Activated naive CD4-positive, alpha-beta T cell treated with anti-CD3 and anti-CD28 coated beads, Interleukin-2, amount 50 U/mL, for 24 hours (primary cell): ENCODE data around the gene CNNM3.
A peak's percentile ranks its signal among the peaks of the same experiment; 100 is the strongest.

Source experiments
- H3K27ac Mint-ChIP-seq: one replicate; pipeline ENCODE4 v1.8.0; 2021; ENCODE audit warnings: mild to moderate bottlenecking, mixed read lengths
- H3K27me3 Mint-ChIP-seq: one replicate; pipeline ENCODE4 v1.8.0; 2021; ENCODE audit warnings: mixed read lengths
- H3K36me3 Mint-ChIP-seq: one replicate; pipeline ENCODE4 v1.8.0; 2021; ENCODE audit warnings: mixed read lengths
- H3K4me1 Mint-ChIP-seq: one replicate; pipeline ENCODE4 v1.8.0; 2021; ENCODE audit warnings: mixed read lengths
- H3K4me3 Mint-ChIP-seq: one replicate; pipeline ENCODE4 v1.8.0; 2021; ENCODE audit warnings: mild to moderate bottlenecking, mixed read lengths
- H3K9me3 Mint-ChIP-seq: one replicate; pipeline ENCODE4 v1.8.0; 2021; ENCODE audit warnings: mixed read lengths

The CNNM3 gene

DNA sequence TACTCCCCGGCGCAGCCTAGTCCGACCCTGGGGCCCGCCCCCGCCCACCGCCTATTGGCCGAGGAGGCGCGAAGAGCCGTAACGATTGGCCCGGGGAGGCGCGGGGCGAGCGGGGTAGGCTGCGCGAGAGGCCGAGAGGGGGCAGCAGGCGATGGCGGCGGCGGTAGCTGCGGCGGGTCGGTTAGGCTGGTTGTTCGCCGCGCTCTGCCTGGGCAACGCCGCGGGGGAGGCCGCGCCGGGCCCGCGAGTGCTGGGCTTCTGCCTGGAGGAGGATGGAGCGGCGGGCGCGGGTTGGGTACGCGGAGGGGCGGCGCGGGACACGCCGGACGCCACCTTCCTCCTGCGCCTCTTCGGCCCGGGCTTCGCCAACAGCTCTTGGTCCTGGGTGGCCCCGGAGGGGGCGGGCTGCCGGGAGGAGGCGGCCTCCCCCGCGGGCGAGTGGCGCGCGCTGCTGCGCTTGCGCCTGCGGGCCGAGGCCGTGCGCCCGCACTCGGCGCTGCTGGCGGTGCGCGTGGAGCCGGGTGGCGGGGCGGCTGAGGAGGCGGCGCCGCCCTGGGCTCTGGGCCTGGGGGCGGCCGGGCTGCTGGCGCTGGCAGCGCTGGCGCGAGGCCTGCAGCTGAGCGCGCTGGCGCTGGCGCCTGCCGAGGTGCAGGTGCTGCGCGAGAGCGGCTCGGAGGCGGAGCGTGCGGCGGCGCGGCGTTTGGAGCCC lies at the start of gene CNNM3:
Gene CNNM3, plus strand, starts transcription at position 142 of the 709 bp plus-strand sequence. Its CDS starts 10 bp downstream, at position 152.
- Mint-ChIP-seq H3K4me1 (peaks cover 52% of the 10 kb centered on the region), H3K4me3 (peak within 1 kb of the TSS; percentile 87), H3K36me3 (peaks cover 2% of the 10 kb centered on the region), H3K27me3 (no peaks in the 10 kb centered on the region), H3K9me3 (no peaks in the 10 kb centered on the region), H3K27ac (peak within 1 kb of the TSS; percentile 76)

DNA sequence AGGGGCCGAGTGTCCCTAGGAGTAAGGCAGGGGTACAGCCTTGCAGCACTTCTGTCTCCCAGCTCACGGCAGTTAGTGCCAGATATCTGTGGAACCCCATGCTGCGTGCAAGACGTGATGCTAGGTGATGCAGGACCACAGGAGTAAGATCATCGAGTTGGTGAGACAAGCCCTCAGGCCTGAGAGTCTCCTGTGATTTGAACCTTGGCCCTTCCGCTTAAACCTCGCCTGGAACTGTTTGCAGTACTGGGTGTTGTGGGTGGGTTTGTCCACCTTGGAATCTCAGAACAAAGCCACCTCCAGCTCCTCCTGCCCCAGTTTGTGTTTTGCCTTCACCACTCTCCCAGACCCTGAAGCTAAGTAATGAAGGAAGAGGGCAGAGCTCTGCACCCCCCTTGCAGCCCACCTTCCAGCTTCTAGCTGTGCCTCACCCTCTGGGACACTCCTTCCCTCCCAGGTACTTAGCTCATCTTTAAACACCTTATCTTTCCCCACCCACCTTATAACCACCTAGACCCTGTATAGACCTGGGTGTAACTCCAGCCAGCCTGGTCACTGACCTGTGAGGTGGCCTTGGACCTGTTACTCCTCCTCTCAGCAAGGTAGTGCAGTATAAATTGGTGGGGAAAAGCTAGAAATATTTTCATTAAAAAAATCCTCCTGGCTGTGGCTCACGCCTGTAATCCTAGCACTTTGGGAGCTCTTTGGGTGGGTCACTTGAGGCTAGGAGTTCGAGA lies 48.8 kb upstream of the CNNM3 start:
- Mint-ChIP-seq H3K4me1 (peaks cover 42% of the 10 kb centered on the region), H3K27ac (no peak overlapping the region), H3K4me3 (no peak overlapping the region)

DNA sequence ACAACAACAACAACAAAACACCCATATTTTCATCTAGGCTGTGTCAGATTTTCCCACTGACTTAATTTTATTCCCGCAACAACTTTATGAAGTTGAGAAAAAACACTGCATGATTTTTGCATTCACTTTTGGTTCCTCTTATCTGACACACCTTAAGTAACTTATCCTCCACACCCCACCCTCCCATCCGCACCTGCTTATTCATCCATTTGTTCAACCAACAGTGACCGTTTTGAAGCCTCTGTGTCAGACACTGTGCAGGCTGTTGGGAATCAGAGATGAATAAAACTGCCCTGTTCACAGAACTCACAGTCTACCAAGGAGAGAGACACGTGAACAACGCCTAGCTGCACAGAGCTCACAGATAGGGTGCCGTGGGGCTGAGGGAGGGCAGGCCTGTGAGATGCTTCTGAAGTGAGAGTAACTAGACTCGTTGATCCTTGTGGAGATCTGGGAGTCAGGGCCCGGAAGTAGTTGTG lies 47.9 kb upstream of the CNNM3 start:
- H3K27ac Mint-ChIP-seq, result no peak overlapping the region
- H3K4me3 Mint-ChIP-seq, result no peak overlapping the region
- peaks cover 5% of the 10 kb centered on the region for H3K36me3 Mint-ChIP-seq
- H3K9me3 Mint-ChIP-seq, result no peaks in the 10 kb centered on the region
- peaks cover 42% of the 10 kb centered on the region for H3K4me1 Mint-ChIP-seq
- no peaks in the 10 kb centered on the region for H3K27me3 Mint-ChIP-seq

More for the DNA sequence above, 48.8 kb upstream of the CNNM3 start:
- Mint-ChIP-seq H3K9me3 (no peaks in the 10 kb centered on the region), H3K27me3 (no peaks in the 10 kb centered on the region), H3K36me3 (peaks cover 3% of the 10 kb centered on the region)

DNA sequence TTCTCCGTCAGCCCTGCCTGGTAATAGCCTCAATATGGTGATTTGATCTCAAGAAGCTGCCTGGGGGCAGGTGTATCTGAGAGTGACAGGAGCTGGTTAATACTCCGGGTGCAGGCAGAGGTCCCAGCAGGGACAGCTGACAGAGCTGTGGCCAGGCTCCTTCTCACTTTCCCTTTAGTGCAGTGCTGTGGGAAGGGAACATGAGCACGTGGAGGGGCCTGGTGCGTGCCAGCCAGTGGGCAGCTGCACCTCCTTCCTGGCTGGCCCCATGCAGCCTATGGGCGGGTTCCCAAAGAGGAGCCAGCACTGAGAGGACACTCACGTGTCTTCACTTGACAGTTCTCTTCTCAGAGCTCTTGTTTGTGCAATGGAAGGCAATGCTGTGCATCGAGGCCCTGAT lies 46.3 kb upstream of the CNNM3 start:
- peaks cover 32% of the 10 kb centered on the region for H3K4me1 Mint-ChIP-seq
- no peaks in the 10 kb centered on the region for H3K9me3 Mint-ChIP-seq
- no peak overlapping the region for H3K4me3 Mint-ChIP-seq
- H3K27ac Mint-ChIP-seq, result no peak overlapping the region
- H3K36me3 Mint-ChIP-seq, result peaks cover 5% of the 10 kb centered on the region
- H3K27me3 Mint-ChIP-seq, result no peaks in the 10 kb centered on the region

DNA sequence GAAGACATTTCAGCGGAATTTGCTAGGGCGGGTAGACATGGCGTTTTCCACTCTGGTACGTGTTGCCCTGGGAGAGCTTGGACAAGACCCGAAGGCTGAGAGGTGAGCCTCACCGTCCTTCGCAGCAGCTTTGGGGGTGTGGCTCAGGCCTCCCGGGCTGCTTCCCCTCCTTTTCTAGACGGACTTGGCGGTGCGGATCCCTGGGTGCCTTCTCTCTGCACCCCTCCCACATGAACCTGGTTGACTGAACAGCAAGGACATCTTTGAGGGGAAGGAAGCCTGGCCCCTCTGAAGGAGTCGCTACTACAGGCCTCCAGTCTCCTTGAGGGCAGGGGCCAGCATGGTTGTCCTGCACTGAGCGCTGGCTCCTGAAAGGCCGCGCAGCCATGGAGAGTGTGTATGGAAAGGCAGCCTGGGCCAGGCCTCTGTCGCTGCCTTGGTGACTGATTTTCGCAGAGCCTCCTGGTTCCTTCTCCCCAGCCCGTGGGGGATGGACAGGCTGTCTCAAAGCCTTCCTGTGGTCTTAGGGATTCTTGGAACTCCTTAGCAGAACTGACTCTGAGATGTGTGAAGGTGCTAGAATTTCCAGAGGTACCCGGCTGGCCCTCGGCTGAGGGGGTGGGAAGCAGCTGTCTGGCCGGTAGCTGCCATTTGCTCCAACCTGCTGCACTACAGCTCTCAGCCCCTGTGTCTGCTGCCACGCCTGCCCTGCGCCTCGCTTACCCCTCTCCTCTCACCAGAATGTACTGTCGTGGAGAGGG lies 45.4 kb upstream of the CNNM3 start:
- H3K9me3 Mint-ChIP-seq, result no peaks in the 10 kb centered on the region
- no peaks in the 10 kb centered on the region for H3K27me3 Mint-ChIP-seq
- H3K36me3 Mint-ChIP-seq, result peaks cover 5% of the 10 kb centered on the region
- no peak overlapping the region for H3K4me3 Mint-ChIP-seq
- peaks cover 36% of the 10 kb centered on the region for H3K4me1 Mint-ChIP-seq
- no peak overlapping the region for H3K27ac Mint-ChIP-seq

DNA sequence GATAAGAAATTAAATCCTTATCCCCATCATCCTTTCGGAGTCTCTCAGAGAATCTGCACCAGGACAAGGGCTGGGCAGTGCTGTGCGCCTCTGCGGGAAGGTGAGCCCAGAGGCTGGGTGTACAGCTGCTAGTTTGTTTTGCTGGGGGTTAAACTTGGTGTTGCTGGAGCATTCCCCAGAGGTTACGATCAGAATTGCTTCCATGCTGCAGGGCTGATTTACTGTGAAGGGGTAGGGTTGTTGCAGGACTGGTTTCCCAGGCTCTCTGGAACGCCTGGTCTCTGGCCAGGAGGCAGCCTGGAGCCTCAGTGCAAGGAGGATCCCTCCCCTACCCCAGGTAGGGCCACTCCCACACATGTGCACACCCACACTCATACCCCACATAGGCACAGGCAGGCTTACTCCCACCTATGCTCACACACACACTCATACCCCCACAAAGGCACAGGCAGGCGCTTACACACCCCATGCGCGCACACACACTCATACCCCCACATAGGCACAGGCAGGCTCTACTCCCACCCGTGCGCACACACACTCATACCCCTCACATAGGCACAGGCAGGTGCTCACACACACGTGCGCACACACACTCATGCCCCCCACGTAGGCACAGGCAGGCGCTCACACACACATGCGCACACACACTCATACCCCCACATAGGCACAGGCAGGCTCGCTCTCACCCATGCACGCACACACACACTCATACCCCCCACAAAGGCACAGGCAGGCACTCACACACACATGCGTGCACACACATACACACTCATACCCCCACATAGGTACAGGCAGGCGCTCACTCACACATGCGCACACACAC lies 44.1 kb upstream of the CNNM3 start:
- H3K27ac Mint-ChIP-seq, result no peak overlapping the region
- no peaks in the 10 kb centered on the region for H3K9me3 Mint-ChIP-seq
- peaks cover 2% of the 10 kb centered on the region for H3K36me3 Mint-ChIP-seq
- no peak overlapping the region for H3K4me3 Mint-ChIP-seq
- H3K4me1 Mint-ChIP-seq, result peaks cover 27% of the 10 kb centered on the region
- H3K27me3 Mint-ChIP-seq, result no peaks in the 10 kb centered on the region

DNA sequence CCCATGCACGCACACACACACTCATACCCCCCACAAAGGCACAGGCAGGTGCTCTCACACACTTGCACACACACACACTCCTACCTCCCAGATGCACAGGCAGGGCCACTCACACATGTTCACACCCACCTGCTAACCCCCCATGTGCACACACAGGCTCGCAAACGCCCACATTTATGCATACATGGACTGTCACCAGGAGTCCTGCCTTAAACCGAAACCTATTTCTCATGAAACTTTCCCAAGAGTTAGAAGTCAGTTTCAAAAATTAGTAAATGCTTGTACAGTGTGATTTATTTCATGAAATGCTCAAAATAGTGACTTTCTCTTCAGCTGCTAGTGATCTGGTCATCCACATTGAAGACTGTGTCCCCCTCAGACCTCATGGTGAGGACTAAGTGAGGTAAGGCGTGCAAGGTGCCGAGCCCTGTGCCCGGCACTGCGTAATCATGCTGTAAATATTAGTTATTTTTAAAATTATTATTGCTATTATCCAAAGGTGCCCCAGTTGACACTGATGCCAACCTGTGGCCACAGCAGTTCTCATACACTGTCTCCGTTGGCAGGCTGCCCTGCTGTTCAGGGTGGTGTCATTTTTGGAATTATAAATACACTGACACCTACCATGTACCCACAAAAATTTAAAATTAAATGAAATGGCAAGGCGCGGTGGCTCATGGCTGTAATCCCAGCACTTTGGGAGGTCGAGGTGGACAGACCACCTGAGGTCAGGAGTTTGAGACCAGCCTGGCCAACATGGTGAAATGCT lies 43.0 kb upstream of the CNNM3 start:
- Mint-ChIP-seq H3K9me3 (no peaks in the 10 kb centered on the region), H3K4me3 (peak overlapping the region; percentile 50), H3K4me1 (peaks cover 21% of the 10 kb centered on the region), H3K36me3 (peaks cover 2% of the 10 kb centered on the region), H3K27ac (peak overlapping the region; percentile 25), H3K27me3 (no peaks in the 10 kb centered on the region)

DNA sequence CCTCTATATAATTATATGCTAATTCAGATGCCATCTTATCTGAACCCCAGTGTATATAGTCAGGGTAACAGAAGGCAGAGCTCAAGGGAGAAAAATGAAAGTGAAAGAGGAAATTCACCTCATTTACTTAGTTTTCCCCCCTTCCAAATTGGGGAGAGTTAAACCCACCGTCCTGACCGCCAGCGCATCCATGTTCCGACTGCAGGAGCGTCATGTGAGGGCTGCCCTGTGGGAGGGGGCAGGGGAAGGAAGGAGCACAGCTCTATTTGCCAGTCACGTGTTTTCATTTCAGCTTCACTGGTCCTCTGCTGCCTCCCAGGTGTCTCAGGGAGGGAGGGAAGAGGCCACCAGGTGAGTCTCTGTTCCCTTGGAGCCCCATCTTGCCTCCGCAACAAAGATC lies 42.1 kb upstream of the CNNM3 start:
- H3K9me3 Mint-ChIP-seq, result no peaks in the 10 kb centered on the region

DNA sequence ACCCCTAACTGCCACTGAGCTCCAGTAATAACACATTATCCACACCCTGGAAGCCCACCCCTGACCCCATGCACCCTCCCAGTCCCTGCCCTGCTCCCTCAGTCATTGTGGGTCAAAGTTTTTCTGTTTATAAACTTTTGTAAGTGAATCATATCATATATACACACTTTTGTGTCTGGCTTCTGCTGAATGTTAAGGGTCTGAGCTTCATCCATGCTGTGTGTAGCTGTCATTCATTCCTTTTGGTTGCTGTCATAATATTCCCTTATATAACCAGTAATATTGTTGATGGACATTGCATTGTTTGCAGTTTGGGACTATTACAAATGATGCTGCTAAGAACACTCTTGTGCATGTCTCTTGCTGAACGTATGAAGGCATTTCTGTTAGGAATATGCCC lies 40.9 kb upstream of the CNNM3 start:
- H3K27me3 Mint-ChIP-seq, result no peaks in the 10 kb centered on the region
- H3K27ac Mint-ChIP-seq, result peak overlapping the region; percentile 35
- H3K9me3 Mint-ChIP-seq, result no peaks in the 10 kb centered on the region
- peaks cover 21% of the 10 kb centered on the region for H3K4me1 Mint-ChIP-seq
- no peak overlapping the region for H3K4me3 Mint-ChIP-seq
- peaks cover 5% of the 10 kb centered on the region for H3K36me3 Mint-ChIP-seq

More for the DNA sequence above, 42.1 kb upstream of the CNNM3 start:
- Mint-ChIP-seq H3K36me3 (peaks cover 2% of the 10 kb centered on the region), H3K4me1 (peaks cover 21% of the 10 kb centered on the region), H3K27ac (peak overlapping the region; percentile 86), H3K27me3 (no peaks in the 10 kb centered on the region), H3K4me3 (peak overlapping the region; percentile 83)

DNA sequence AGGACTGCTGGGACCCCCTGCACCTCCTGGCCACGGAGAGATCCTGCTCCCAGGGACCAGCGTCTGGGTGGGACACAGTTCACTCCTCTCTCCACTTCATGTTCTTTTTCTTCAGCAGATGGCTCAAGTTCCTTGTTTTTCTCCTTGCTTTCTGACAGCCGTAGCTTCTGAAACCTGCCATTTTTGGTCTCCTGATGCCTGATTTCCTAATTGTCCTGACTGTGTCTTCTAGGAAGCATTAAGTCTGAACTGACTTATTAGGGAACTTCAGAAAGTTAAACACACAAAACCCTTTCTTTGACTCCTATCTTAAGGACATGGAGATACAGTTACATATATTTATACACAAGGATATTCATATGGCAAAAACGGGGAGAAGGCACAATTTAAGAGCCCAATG lies 32.7 kb upstream of the CNNM3 start:
- Mint-ChIP-seq H3K9me3 (no peaks in the 10 kb centered on the region), H3K36me3 (peaks cover 6% of the 10 kb centered on the region)

DNA sequence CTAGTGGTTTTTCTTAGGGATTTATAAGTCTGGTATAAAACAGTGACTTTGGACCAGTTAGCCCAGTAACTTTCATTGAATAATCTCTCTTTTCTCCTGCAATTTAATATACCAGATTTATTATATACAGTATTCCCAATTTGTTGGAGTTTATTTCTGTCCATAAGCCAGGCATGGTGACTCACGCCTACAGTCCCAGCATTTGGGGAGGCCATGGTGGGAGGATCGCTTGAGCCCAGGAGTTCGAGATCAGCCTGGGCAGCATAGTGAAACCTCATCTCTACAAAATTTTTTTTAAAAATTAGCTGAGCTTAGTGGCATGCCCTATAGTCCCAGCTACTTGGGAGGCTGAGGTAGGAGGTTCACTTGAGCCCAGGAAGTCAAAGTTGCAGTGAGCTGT lies 28.7 kb upstream of the CNNM3 start:
- Mint-ChIP-seq H3K9me3 (no peaks in the 10 kb centered on the region), H3K27ac (no peak overlapping the region), H3K4me3 (no peak overlapping the region), H3K27me3 (no peaks in the 10 kb centered on the region), H3K4me1 (peaks cover 5% of the 10 kb centered on the region), H3K36me3 (peaks cover 2% of the 10 kb centered on the region)

More for the DNA sequence above, 32.7 kb upstream of the CNNM3 start:
- no peak overlapping the region for H3K4me3 Mint-ChIP-seq
- H3K27ac Mint-ChIP-seq, result no peak overlapping the region
- H3K27me3 Mint-ChIP-seq, result no peaks in the 10 kb centered on the region
- peaks cover 5% of the 10 kb centered on the region for H3K4me1 Mint-ChIP-seq

DNA sequence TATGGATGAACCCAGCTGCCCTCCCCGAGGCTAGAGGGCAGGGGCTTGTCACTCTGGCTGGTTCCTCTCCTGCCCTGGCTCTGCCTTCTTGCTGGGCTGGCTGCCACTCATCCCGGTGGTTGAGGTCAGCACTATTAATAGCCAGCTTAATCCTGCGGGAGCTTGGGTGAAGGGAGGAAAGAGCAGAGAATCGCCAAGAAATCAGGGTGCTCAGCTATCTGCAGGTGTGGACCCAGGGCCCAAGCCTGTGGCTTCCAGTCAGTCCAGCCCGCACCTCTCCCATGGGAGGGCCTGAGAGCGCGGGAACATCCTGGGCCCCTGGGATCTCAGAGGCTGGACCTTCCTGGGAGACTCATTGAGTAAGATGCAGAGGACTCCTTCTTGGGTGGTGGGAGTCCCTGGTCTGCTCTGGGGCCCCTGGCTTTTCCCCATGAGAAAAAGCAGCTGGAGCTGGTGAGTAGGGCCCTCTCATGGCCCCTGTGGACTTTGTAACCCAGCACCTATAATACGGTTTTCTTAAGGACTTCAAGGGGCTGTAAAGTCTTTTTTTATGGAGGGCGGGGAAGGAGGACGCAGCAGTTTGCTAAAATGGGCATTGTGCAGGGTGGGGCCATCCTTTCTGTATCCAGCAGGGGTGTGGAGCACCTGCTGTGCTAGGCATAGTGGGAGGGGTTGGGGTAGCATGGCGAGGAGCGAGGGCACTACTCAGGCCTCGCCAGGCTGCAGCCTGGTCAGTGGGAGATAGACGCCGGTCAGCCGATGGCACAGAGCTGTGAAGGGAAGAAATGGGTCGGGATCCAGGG lies 27.4 kb upstream of the CNNM3 start:
- no peak overlapping the region for H3K4me3 Mint-ChIP-seq
- H3K27ac Mint-ChIP-seq, result no peak overlapping the region
- peaks cover 5% of the 10 kb centered on the region for H3K4me1 Mint-ChIP-seq
- H3K27me3 Mint-ChIP-seq, result no peaks in the 10 kb centered on the region
- H3K36me3 Mint-ChIP-seq, result no peaks in the 10 kb centered on the region
- H3K9me3 Mint-ChIP-seq, result no peaks in the 10 kb centered on the region

DNA sequence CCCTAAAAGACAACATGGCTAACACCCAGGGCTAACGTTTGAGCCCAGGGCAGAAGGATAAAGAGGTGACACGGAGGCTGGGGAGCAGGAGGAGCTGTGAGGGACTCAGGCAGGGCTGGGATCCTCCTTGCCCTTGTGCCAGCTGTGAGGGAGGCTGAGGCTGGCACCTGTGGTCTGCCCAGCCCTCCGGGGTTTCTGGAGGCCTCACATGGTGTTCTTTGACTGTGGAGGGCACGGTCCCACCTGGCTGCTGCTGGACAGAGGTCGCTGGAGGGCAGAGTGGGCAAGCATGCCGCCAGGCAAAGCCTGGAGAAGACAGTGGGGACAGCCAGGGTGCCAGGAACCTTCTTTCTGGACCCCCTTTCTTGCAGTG lies 26.8 kb upstream of the CNNM3 start:
- no peaks in the 10 kb centered on the region for H3K27me3 Mint-ChIP-seq
- H3K4me3 Mint-ChIP-seq, result no peak overlapping the region
- H3K27ac Mint-ChIP-seq, result no peak overlapping the region
- H3K9me3 Mint-ChIP-seq, result no peaks in the 10 kb centered on the region
- H3K36me3 Mint-ChIP-seq, result no peaks in the 10 kb centered on the region
- H3K4me1 Mint-ChIP-seq, result peaks cover 5% of the 10 kb centered on the region
